Gastroesophageal sphincter (tissue), 4 donors: ENCODE data around the gene GUCY1A1. TPM values are rescaled to one million over a fixed set of nuclear protein-coding genes. Genes with fewer than 3 reads are reported as not detected.

Source experiments
- ATAC-seq: fragments of 150-250 bp; one replicate; pipeline ENCODE4 v1.9.1; 2016; ENCODE audit warnings: mild to moderate bottlenecking, moderate library complexity
- H3K27ac ChIP-seq, 4 donors: fragments of 200-600 bp; sonication (generic) in 3 of 4; 1 replicate in 3 of 4; 2 replicates in 1 of 4; pipeline ENCODE4 v1.5.1; 2016 to 2019
- H3K27me3 ChIP-seq: fragments of 200-600 bp; sonication (generic); one replicate; pipeline ENCODE4 v1.5.1; 2019
- H3K36me3 ChIP-seq, 2 donors: fragments of 200-600 bp; sonication (generic); one replicate each; pipeline ENCODE4 v1.5.1; 2019; ENCODE audit warnings: control low read depth in 1 of 2
- H3K4me1 ChIP-seq, 3 donors: fragments of 200-600 bp; sonication (generic); 1 replicate in 2 of 3; 2 replicates in 1 of 3; pipeline ENCODE4 v1.5.1; 2016 to 2019; ENCODE audit warnings: control low read depth in 2 of 3
- H3K4me3 ChIP-seq, 2 donors: fragments of 200-600 bp; sonication (generic); one replicate each; pipeline ENCODE4 v1.5.1; 2019; ENCODE audit warnings: mild to moderate bottlenecking in 1 of 2, moderate library complexity in 1 of 2
- H3K9me3 ChIP-seq, 3 donors: fragments of 200-600 bp; sonication (generic); one replicate each; pipeline ENCODE4 v1.5.1; 2017 to 2019; ENCODE audit warnings: control low read depth in 2 of 3
- EP300 ChIP-seq: sonication (generic); formaldehyde crosslinking; IDR thresholded peaks from one replicate; pipeline ENCODE4 v1.6.1; 2017; ENCODE audit warnings: antibody characterized with exemption, mild to moderate bottlenecking
- POLR2A ChIP-seq, 2 donors: fragments of 450-650 bp; IDR thresholded peaks; one replicate each; pipeline ENCODE4 v1.6.1; 2017; ENCODE audit warnings: antibody characterized with exemption in 2 of 2, mild to moderate bottlenecking in 2 of 2, moderate library complexity in 1 of 2
- POLR2AphosphoS5 ChIP-seq: sonication (generic); formaldehyde crosslinking; IDR thresholded peaks from one replicate; pipeline ENCODE4 v1.6.1; 2017; ENCODE audit warnings: antibody characterized with exemption
- WGBS, 2 donors: methylation state at CpG; one replicate each; pipeline ENCODE4 v1.1.5; 2018; ENCODE audit warnings: low coverage in 1 of 2; 5-methylcytosine and 5-hydroxymethylcytosine counted together
- total RNA-seq, 4 donors: library from RNA; depleted of rRNA; stranded (reverse); fragments of >200 nt; gene quantifications; one replicate each; pipeline ENCODE4 v1.1.0, GENCODE V29; 2016
- TF ChIP-seq, protein P1 (sequence below), 4 experiments: fragments of 200-600 bp in 2 of 4; fragments of 450-650 bp in 2 of 4; sonication (generic) in 1 of 4; IDR thresholded peaks; one replicate each; pipeline ENCODE4 v1.5.1; 2017 to 2019; ENCODE audit warnings: antibody characterized with exemption in 4 of 4, mild to moderate bottlenecking in 2 of 4, moderate library complexity in 2 of 4

GUCY1A1 gene
- total RNA-seq, 4 donors from 2014 or later = 69.4 to 196 (median 144) TPM

- Histone ChIP-seq H3K27ac (no peak overlapping the region), H3K4me3 (no peak overlapping the region)
Measured at GRCh38 chr4:155688860-155689259, 22.2 kb downstream of the GUCY1A1 start.

DNA sequence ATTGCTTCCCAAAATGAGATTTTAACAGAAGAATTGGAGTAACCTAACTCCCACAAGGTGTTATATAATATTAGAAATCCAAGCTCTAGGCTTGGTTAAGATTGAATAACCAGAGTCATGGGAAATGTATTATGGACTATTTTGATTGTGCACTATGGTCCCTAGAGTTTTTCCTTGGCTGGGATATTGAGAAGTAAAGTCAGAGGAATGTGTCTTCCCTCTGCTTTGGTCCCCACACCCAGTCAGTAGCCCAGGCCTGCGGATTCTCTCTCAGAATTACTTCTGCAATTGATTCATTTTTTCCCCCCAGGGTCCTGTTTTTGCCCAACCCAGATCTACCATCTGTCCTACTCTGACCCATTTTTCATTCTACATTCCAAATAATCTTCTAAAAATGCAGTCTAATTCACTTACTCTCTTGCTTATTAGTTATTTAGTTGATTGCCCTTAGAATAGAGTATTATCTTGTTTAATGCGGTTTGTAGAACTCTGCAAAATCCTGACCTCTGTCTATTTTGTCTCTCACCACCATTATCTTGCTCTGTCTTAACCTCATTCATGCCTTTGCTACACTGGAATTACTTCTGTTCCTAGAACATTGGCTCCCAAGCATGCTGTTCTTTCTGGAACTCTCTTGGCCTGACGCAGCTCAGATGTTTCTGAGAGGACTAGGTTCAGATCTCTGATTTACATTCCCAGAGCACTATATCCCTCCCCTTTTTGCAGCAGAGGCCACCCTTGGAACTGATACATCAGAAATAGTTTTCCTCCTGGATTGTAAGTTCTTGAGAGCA, 23.6 kb downstream of the GUCY1A1 start:
- no peaks in the 10 kb centered on the region for H3K36me3 ChIP-seq
- peak overlapping the region in 3 of 4 donors; percentile 27 to 45 (median 39) for H3K27ac ChIP-seq
- no peak for TF ChIP-seq POLR2A (IDR thresholded peaks at IDR 0.05)
- TF ChIP-seq, protein P1, sequence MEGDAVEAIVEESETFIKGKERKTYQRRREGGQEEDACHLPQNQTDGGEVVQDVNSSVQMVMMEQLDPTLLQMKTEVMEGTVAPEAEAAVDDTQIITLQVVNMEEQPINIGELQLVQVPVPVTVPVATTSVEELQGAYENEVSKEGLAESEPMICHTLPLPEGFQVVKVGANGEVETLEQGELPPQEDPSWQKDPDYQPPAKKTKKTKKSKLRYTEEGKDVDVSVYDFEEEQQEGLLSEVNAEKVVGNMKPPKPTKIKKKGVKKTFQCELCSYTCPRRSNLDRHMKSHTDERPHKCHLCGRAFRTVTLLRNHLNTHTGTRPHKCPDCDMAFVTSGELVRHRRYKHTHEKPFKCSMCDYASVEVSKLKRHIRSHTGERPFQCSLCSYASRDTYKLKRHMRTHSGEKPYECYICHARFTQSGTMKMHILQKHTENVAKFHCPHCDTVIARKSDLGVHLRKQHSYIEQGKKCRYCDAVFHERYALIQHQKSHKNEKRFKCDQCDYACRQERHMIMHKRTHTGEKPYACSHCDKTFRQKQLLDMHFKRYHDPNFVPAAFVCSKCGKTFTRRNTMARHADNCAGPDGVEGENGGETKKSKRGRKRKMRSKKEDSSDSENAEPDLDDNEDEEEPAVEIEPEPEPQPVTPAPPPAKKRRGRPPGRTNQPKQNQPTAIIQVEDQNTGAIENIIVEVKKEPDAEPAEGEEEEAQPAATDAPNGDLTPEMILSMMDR (IDR thresholded peaks at IDR 0.05) = no peak
- TF ChIP-seq EP300 = no peak
- no peak for TF ChIP-seq POLR2AphosphoS5
- H3K27me3 ChIP-seq = no peaks in the 10 kb centered on the region
- WGBS, 2 donors = 74 to 78% methylated on average over 2 to 3 of the region's 3 CpGs
- peak; percentile 43 for ATAC-seq
- H3K4me3 ChIP-seq = no peak overlapping the region
- no peaks in the 10 kb centered on the region for H3K9me3 ChIP-seq
- peaks cover 0 to 55% (median 0%) of the 10 kb centered on the region in 3 donors for H3K4me1 ChIP-seq

More at GRCh38 chr4:155688860-155689259, 22.2 kb downstream of the GUCY1A1 start:
- H3K4me1 ChIP-seq = peaks cover 0 to 56% (median 5%) of the 10 kb centered on the region in 3 donors
- TF ChIP-seq, protein P1 (IDR thresholded peaks at IDR 0.05) = no peak
- no peak for TF ChIP-seq POLR2AphosphoS5
- TF ChIP-seq POLR2A (IDR thresholded peaks at IDR 0.05) = no peak
- no peak for TF ChIP-seq EP300
- no peak for ATAC-seq
- no peaks in the 10 kb centered on the region for H3K9me3 ChIP-seq
- H3K27me3 ChIP-seq = no peaks in the 10 kb centered on the region
- 72 to 73% methylated on average over 2 of the region's 2 CpGs for WGBS, 2 donors
- no peaks in the 10 kb centered on the region for H3K36me3 ChIP-seq

- no peaks in the 10 kb centered on the region for H3K36me3 ChIP-seq
- H3K27ac ChIP-seq = peak overlapping the region in 2 of 4 donors; percentile 7 to 57
- no peak for ATAC-seq
- WGBS, 2 donors = 89% methylated on average over 1 of the region's 1 CpG; no CpG with 5 or more reads in 1 of the 2 donors
- no peaks in the 10 kb centered on the region for H3K9me3 ChIP-seq
- no peaks in the 10 kb centered on the region for H3K27me3 ChIP-seq
- TF ChIP-seq POLR2A (IDR thresholded peaks at IDR 0.05) (no peak), EP300 (no peak), POLR2AphosphoS5 (no peak)
- TF ChIP-seq, protein P1 (IDR thresholded peaks at IDR 0.05) = no peak
- peaks cover 0 to 61% (median 0%) of the 10 kb centered on the region in 3 donors for H3K4me1 ChIP-seq
- no peak overlapping the region for H3K4me3 ChIP-seq
Measured at GRCh38 chr4:155692361-155692760, 25.7 kb downstream of the GUCY1A1 start.

DNA sequence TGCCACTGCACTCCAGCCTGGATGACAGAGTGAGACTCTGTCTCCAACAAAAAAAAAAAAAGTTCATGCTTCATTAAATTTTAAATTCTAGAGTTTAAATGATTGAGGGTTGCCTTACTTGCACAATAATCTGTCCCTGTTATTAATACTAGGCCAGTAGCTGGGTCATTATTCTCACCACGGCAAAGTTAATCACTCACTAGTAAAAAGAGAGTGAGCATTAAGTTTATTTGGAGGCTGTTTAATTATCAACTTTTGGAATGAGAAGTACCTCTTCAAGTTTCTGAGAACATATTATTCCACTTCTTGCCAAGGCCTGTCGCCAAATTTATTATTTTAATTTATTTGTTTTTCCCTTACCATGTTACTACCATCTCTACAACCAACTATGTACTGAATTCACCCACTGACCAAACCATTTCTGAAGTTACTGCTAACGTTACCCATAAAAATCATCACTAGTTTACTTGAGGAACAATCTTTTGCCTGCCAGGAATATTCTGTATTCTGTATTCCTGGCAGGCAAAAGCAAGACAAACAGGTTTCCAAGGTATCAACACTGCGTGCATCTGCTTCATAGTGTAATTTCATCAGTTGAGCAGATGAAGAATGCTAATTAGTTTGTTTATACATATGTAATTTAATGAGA, 26.5 kb downstream of the GUCY1A1 start:
- Histone ChIP-seq H3K9me3 (no peaks in the 10 kb centered on the region), H3K4me1 (peaks cover 0 to 61% (median 0%) of the 10 kb centered on the region in 3 donors), H3K36me3 (peaks cover 0 to 1% of the 10 kb centered on the region in 2 donors), H3K27me3 (no peaks in the 10 kb centered on the region), H3K4me3 (no peak overlapping the region), H3K27ac (peak overlapping the region in 2 of 4 donors; percentile 7 to 57)
- WGBS, 2 donors = 32 to 38% methylated on average over 4 of the region's 4 CpGs
- TF ChIP-seq EP300 = no peak
- TF ChIP-seq POLR2AphosphoS5 = peak; percentile 40
- ATAC-seq = no peak

DNA sequence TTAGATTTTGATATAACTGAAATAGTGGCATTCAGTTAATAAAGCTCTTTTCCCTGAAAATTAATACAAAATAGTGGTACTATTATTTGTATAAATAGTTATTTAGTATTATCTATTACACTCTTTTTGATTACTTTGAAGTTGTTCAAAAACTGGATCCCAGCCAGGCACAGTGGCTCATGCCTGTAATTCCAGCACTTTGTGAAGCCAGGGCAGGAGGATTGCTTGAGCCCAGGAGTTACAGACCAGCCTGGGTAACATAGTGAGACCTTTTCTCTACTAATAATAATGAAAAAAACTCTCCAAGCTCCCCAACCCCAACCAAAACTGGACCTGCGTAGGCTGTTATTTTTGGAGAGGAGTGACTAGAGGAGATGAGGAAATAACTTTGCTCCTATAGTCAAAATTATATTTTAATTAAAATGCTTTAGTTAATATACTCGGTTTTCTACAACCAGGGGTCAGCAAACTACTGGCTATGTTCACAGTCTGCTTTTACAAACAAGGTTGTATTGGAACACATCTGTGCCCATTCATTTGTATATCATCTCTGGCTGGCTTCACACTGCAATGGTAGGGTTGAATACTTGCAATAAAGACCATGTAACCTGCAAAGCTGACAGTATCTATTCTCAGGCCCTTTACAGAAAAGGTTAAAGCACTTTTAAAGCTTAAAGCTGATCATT, 27.6 kb downstream of the GUCY1A1 start:
- Histone ChIP-seq H3K27ac (peak overlapping the region in 2 of 4 donors; percentile 23 to 57), H3K4me3 (no peak overlapping the region), H3K27me3 (no peaks in the 10 kb centered on the region), H3K9me3 (peaks cover 0 to 10% (median 0%) of the 10 kb centered on the region in 3 donors), H3K36me3 (peaks cover 0 to 12% of the 10 kb centered on the region in 2 donors), H3K4me1 (peaks cover 0 to 52% (median 0%) of the 10 kb centered on the region in 3 donors)
- ATAC-seq = no peak
- 48 to 51% methylated on average over 2 of the region's 2 CpGs for WGBS, 2 donors
- TF ChIP-seq EP300 (no peak), POLR2AphosphoS5 (no peak), POLR2A (IDR thresholded peaks at IDR 0.05) (no peak)
- TF ChIP-seq, protein P1 (IDR thresholded peaks at IDR 0.05) = no peak
